GM18907 (cell line): ENCODE results near the gene MCOLN3.

Source experiments
- ATAC-seq: cut with Tn5 transposase; IDR thresholded peaks from one replicate; pipeline ENCODE4 v1.9.1; 2021; ENCODE audit warnings: mild to moderate bottlenecking, moderate library complexity; ENCODE audit not compliant: unreplicated experiment

Gene MCOLN3, protein sequence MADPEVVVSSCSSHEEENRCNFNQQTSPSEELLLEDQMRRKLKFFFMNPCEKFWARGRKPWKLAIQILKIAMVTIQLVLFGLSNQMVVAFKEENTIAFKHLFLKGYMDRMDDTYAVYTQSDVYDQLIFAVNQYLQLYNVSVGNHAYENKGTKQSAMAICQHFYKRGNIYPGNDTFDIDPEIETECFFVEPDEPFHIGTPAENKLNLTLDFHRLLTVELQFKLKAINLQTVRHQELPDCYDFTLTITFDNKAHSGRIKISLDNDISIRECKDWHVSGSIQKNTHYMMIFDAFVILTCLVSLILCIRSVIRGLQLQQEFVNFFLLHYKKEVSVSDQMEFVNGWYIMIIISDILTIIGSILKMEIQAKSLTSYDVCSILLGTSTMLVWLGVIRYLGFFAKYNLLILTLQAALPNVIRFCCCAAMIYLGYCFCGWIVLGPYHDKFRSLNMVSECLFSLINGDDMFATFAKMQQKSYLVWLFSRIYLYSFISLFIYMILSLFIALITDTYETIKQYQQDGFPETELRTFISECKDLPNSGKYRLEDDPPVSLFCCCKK

DNA sequence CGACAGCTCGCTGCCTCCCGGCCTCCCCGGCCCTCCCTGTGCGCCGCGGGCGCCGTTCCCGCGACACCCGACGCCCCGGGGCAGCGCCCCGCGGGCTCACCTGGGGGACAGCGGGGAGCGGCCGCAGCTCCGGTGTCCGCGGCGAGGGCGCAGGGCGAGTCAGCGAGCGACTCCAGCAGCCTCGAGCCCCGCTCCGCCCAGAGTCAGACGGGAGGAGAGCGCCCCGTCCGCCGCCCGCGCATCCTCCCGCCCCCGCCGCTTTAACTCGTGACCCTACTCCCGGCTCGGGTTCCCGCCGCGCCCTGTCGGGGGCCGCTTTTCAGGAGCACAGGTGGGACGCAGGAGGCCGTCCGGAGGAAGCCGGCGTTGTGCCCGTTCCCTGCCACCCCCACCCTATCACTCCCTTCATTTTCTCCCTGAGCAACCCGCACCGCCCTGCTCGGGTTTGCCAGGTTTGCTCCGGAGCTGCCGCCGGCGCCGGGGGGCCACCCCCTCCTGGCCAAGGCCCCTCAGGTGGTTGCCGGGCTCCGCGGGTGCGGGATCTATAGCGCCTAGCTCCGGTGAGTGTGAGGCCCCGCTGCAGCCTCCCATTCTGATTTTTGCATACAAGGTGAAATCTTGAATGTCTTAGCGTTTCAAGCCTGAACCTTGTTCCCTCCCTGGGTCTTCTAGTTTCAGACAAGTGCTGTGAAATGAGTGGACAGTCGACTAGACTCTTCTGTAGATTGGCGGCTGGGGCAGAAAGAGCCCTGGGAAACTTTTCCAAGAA lies at the start of gene MCOLN3:
Gene MCOLN3, minus strand, starts transcription at position 205 of the 769 bp plus-strand sequence. CDS start 3,140 bp downstream, outside the sequence.
- peak; percentile 73 for ATAC-seq

DNA sequence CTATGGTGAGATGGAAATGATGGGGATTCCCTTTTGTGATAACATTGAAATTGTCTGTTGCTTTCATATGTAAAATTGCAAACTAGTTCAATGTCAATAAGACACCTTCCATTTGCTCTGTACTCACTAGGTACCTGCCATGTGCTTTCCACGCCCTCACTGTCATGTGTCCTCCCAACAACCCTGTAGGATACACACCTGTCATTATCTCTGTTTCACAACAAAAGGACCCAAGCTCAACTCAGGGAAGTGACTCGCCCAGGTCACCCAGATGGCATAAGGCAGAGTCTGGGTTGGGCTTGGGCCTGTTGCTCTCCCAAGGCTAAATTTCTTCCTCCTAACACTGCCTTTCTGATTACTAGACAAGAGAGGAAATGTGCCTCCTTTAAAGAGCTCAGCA lies 45.3 kb upstream of the MCOLN3 start:
- ATAC-seq: no peak

DNA sequence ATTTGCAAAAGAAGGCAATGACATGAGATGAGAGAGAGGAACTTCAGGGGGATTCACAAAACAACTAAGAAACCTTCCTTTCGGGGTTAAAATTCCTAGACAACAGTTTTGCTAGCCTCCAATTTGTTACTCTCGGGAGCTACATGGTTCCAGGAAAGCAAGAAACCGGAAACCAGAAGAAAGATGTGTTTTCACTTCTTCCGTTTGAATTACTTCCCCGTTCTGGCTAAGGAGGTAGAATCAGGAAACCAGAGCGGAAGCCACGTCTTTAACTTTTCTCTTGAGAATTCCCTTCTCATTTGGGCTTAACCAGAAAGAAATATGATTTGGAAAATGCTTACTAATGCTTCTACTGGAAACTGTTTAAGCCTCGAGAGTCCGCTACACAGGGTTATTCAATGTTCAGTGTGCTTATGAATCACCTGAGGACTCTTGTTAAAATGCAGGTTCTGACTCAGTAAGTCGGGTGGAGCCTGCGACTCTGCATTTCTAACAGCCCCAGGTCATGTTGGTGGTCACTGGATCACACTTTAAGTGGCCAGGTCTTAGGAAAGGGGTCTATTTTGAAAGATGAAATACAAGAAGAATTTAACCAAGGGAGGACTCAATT lies 43.5 kb upstream of the MCOLN3 start:
- peak; percentile 58 for ATAC-seq

DNA sequence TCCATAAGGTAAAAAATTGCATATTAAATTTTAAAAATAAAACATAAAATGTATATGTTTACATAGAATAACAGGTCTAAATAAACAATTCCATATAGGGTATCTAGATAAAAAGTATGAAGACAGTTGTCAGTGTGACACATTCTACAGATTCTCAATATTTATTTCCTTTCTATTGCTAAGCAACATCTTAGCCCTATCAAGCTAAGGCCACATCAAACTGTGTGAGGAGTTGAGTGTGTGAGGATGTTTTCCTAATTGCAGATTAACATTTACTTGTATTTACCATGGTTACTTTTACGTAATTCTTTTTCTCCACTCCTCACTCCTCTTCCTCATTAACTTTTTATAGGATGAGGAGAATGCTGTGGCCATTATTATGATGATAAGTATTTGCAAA lies 41.9 kb upstream of the MCOLN3 start:
- ATAC-seq: no peak

DNA sequence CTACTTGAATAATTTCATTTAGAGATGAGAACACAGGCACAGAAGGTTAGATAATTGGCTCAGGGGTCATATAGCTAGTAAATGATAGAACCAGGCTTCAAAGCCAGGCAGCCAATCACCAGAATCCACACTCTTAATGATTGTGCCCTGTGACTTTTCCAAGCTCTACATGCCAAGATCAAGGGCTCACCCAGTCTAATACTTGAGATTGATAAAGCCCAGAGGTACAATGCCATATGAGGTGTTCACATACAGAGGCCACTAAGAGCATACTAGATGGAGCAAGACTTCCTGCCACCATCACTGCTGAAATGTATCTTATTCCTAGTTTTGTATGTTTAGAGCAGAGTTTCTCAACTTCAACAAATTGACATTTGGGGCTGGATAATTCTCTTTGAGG lies 40.9 kb upstream of the MCOLN3 start:
- ATAC-seq: no peak

DNA sequence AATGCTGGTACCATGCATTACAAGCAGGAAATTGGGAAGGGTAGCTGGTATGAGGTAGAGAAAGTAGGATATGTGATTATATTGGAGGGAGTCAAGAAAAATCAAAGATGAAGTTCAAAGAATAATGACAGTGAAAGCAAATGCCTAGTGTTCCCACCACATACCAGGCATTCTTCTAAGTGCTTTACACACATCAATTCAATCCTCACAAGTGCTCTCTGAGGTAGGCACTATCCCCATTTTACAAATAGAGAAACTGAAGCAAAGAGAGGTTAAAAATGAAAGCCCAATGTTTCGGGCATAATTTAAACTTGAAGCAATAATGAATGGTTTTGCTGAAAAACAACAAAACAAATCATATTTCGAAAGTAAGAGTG lies 40.1 kb upstream of the MCOLN3 start:
- ATAC-seq: no peak

DNA sequence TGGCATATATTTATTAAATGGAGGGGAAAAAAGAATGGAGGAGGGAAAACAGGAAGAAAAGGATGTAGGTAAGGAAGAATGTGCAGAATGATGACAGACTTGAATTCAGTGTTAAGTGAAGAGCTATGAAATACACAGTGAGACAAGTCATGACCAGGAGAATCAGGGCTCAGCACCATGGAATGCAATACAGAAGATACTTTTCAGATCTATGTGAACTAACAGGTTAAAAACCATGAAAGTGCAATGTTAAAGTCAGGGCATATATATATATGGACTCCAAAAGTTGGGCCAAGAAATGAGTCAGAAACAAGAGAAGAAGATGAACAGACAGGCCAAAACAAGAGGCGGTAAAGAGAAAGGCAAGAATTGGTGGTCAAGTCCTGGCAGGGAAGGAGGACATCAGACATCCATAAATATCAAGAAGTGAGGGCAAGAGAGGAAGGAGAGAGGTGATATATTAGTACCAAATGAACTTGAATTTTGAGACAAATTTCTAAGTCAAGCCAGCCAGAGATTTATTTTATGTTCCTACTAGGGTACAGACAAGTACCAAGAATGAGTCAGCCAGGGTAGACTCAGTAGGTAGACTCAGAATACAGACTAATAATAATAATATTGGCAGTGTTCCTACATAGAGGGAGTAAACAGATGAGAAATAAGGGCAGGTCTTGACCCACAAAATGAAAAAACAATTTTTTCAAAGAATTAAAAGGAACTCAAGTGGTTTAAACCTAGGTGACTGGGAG lies 39.5 kb upstream of the MCOLN3 start:
- ATAC-seq: no peak

DNA sequence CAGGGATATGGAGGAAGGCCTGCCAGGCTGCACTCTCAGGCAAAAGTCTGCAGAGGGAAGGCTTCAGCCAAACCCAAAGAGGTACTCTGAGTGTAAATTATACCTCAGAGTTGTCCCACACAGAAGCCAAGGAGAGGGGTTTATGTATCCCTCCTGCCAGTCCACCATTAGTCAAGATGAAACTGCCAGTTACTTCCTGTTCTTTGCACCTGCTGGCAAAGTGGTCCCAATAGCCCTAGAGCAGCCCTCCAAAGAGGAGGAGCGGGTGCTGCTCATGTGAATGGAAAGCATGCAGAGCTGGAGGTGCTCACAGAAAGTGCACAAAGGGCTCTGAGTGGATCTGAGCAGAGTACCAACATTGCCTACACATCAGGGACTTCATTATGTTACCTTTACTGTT lies 37.1 kb upstream of the MCOLN3 start:
- no peak for ATAC-seq

DNA sequence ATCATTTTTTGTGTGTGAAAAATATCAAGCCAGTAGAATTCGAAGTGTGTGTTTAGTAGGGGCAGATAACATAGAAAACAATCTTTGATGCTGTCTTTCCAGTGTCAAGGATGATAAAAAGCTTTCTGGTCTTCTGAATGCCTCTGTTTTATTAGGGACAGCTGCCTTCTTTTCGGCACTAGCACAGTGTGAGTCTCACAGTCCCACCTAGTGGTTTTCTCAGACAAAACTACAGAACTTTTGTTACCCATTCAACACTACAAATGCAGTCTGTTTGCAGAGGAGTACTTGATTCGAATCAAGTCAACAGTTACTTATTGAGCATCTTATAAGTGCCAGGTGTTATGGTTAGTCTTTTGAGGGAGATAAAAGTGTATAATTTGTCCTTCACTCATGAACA lies 30.6 kb upstream of the MCOLN3 start:
- ATAC-seq: no peak

DNA sequence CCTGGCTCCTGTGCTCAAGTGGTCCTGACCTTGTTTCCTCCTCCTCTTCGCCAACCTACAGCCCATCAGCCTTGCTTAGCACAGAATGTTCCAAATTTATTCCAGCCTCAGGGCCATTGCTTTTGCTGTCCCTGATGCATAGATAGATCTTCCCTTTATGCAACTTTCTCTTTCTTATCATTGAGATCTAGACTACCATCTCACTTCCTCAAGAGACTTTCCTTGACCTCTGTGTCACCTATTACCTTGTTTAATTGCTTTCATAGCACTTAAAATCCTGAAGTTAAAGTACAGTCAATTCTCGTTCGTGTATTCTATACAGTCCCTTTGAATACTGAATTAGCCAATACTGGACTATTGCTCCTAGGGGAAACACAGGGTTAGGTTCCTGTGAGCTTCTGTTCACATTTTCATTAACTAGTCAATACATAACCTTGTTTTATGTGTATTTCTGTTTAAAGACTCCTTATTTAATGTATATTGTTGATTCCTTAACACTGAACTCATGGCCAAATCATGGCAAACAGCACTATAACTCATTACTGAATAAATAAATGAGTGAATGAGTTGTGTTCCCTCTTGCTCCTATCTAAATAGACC lies 26.2 kb upstream of the MCOLN3 start:
- ATAC-seq: no peak

DNA sequence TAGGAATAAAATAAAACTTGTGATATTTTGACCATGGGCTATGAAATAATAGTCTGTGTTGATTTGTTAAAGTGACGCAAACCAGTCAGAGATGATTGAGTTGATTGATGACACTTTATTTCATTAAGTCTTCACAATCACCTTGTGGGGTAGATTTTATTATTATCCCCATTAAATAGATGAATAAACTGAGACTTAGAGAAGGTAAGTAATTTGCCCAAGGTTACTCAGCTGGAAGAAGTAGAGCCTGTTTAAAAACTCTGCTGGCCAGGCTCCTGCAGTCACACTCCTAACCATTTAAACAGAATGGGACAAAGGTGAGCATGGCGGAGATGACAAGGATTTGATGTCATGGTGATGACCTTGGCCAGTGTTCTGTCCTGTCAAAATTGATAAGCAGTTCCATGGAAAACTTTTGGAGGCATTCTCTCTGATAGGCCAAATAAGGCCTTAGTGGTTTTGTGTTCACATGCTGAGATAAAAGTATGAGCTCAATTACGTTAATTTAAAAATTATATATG lies 22.7 kb upstream of the MCOLN3 start:
- ATAC-seq: no peak

DNA sequence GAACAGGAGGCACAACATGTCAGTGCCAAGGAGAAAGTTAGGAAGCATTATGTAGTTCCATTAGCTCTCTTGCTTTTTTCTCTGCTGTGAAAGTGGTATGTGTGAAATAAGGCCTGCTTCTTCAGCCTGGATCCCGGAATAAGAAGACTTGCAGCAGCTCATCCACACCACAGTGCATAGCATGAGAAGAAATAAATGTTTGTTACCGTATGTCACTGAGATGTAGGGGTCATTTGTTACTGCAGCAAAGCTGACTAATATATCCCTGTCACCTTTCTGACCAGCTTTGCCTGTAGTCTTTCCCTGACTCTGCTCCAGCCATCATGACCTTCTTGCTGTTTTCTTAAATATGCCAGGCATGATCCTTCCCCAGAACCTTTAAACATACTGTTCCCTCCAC lies 20.5 kb upstream of the MCOLN3 start:
- no peak for ATAC-seq

DNA sequence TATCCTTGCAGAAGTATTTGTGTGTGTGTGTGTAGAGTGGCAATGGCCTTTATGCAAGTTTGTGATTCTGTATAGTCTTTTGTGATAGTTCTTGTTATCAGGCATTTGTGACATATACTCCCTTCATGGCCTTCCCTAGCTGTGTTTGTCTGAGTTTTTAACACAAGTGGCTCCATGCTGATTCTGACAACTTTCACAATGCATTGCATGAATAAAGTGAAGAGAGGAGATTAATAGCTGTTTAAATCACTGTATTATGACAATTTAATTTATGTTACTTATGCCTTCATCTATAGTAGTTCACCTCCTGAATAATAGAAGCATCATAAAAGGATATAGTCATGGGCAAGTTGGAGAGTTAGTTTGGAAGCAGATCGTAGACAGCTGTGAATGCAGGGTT lies 17.2 kb upstream of the MCOLN3 start:
- ATAC-seq: no peak

DNA sequence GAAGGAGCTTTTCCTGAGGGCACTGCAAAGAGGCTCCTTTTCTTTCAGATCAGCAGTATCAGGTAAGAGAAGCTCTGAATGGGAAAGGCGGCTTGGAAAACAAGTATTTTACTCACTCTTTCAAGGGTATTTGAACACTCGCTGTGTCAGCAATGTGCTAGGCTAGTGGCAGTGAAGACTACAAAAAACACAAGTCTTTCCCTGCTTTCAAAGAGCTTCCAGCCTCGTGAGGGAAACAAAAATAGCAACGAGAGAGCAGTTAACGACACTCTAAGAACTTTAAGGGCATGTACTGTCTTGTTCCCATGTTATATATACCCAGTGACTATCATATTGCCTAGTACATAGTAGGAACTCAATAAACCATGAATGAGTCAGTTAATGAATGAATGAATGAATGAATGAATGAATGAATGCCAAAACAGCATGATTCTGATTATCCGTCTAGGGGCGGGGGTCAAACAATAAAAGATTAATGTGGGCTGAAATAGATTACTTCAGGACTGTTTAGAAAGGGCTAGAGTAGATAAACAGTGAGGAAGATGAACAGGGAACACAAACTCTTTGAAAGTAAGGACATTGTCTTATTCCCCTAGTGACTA lies 14.2 kb upstream of the MCOLN3 start:
- ATAC-seq: peak; percentile 4

DNA sequence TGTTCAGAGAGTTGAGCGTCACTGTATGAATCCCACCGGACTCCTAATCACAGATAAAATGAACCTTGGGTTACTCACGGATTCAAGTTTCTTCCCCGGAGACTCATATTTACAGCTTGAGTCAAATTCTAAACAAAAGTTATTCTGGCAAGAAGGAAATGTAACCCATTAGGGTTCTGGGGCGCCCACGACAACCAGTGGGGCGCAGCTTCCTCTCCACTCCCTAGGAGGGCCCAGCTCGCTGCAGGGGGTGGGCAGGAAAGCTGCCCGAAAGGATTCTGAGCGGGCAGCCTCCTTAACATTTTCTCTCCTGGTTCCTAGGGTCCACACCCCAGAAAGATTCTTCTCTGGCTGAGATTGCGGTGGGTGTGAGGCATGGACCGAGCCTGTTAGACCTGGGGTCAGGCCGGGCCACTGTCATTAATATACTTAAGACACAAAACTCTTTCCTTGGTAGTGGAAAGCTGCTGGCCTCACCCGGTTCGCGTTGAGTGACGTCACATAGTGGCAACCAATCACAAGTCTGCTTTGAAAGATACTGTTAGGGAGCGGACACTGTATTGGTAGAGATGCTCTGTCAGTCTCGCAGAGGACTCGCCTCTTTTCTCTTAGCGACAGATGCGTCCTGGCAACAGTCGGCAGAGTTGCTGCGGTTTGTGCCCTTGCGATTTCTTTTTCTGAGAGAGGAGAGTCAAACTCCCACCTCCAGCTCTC lies 13.6 kb upstream of the MCOLN3 start:
- ATAC-seq: peak; percentile 100

DNA sequence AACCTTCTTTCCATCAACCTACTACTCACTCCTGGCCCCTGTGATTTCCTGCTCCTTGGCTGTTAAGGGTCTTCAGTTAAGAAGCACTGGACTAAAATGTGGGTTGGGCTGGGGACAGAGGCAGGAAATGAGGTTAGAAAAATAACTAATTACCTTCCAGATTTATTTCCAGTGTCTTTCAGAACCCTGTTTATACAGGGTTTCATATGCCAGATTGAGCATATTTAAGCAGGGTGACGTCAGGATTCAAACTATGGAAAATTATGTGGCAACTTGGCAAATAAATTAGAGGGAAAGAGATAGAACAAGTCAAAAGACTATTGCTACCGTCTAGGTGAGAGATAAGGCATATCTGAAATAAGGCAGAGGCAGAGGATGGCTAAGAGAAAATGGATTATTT lies 11.7 kb upstream of the MCOLN3 start:
- no peak for ATAC-seq

DNA sequence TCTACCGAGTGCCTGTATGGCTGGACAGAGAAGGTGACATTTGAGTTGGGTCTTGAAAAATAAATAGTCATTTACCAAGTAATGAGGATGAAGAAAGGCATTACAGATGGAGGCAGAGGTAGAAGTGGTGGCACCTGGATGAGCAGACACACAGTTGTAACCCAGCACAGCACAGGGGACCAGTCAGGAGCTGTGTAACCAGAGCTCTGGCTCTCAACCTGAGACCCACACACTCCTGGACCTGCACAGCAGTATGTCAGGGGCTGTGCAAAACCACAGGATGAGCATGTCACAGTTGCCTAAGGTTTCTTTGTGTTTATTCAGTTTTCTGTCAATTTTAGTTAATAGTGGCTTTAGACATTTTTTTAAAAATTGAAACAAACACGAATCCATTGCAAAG lies 11.3 kb upstream of the MCOLN3 start:
- no peak for ATAC-seq

DNA sequence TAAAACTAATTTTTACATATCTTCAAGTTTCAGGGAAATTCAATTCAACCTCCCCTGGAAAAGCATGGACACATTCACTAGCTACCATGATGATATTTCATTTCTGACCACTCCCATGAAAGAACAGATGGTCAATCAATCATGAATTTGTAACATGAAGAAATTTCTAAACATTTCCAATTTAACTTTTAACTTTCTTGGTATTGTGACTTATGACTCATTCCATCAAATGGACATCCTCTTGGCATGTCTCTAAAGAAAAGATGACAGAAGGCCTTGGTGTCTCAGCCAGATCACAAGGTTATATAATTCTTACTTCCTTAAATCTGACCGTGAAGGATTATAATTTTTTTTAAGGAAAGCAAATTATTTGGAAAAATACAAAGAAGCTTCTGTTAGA lies 10.5 kb upstream of the MCOLN3 start:
- ATAC-seq: no peak

DNA sequence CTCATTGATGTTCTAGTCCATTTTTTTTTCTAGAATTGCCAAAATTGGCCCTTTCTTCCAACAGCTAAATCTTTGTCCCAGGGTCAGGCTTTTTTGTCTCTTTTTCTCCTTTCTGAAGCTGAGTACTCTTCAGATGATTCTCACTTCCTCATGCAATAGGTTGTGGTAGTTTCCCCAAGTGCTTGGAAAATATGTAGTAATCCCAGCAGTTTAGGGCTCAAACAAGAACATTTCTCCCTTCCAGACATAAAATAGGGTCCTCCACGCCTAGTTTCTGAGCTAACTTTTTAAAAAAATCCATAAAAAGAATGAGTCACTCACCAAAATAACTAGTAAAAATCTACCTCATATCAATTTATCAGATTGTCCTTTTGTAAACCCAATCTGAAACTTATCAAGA lies 10.0 kb upstream of the MCOLN3 start:
- no peak for ATAC-seq
